HepG2 (cell line): Measurements from ENCODE around the gene PYGB. TPM values are rescaled to one million over a fixed set of nuclear protein-coding genes. Genes with fewer than 3 reads are reported as not detected.
A peak's percentile ranks its signal among the peaks of the same experiment; 100 is the strongest.

Experiments used
- EP300 ChIP-seq, 3 experiments: sonication (generic) in 1 of 3; formaldehyde crosslinking in 1 of 3; IDR thresholded peaks; 2 replicates each; pipeline versions ENCODE4 v1.5.1 to v1.6.1; 2011 to 2020; ENCODE audit warnings: low read depth in 2 of 3, low read length in 2 of 3, borderline replicate concordance in 1 of 3, improper control_type of control experiment in 1 of 3, mild to moderate bottlenecking in 1 of 3, missing genetic modification reagents in 1 of 3, moderate library complexity in 1 of 3
- ETV6 ChIP-seq: sonication (generic); formaldehyde crosslinking; conservative IDR thresholded peaks from 2 replicates; pipeline ENCODE4 v1.4.0; 2020; ENCODE audit warnings: missing genetic modification reagents
- FOXM1 ChIP-seq: sonication (generic); formaldehyde crosslinking; IDR thresholded peaks from 2 replicates; pipeline ENCODE4 v1.5.0; 2020; ENCODE audit warnings: missing genetic modification reagents
- GLMP ChIP-seq: sonication (generic); formaldehyde crosslinking; IDR thresholded peaks from 2 replicates; pipeline ENCODE4 v1.9.0; 2021; ENCODE audit warnings: missing genetic modification reagents, mild to moderate bottlenecking, borderline replicate concordance
- LCORL ChIP-seq, 2 experiments: fragments of 450-650 bp in 1 of 2; sonication (generic) in 1 of 2; formaldehyde crosslinking in 1 of 2; IDR thresholded peaks; 2 replicates each; pipeline versions ENCODE4 v1.5.0 to v1.6.1; 2017 to 2020; ENCODE audit warnings: antibody characterized with exemption in 1 of 2, missing genetic modification reagents in 1 of 2
- NFE2L2 ChIP-seq: fragments of 150-350 bp; IDR thresholded peaks from 2 replicates; pipeline ENCODE4 v1.6.1; 2014; ENCODE audit warnings: low read length
- REPIN1 ChIP-seq: sonication (generic); formaldehyde crosslinking; IDR thresholded peaks from 2 replicates; pipeline ENCODE4 v1.8.0; 2022; ENCODE audit warnings: missing genetic modification reagents, low read depth, mild to moderate bottlenecking, borderline replicate concordance
- RFXAP ChIP-seq: sonication (generic); formaldehyde crosslinking; IDR thresholded peaks from 2 replicates; pipeline ENCODE4 v1.4.0; 2020; ENCODE audit warnings: missing genetic modification reagents, borderline replicate concordance
- RXRB ChIP-seq: IDR thresholded peaks from 2 replicates; pipeline ENCODE4 v1.6.1; 2016; ENCODE audit warnings: borderline replicate concordance, missing genetic modification reagents, missing compliant biosample characterization
- SETDB1 ChIP-seq: sonication (generic); formaldehyde crosslinking; IDR thresholded peaks from 2 replicates; pipeline ENCODE4 v1.5.1; 2020; ENCODE audit warnings: missing genetic modification reagents, mild to moderate bottlenecking, borderline replicate concordance
- SIN3A ChIP-seq: IDR thresholded peaks from 2 replicates; pipeline ENCODE4 v1.6.1; 2011; ENCODE audit warnings: low read depth, mild to moderate bottlenecking, control low read depth, low read length, borderline replicate concordance
- SP5 ChIP-seq: IDR thresholded peaks from 2 replicates; pipeline ENCODE4 v1.6.1; 2016; ENCODE audit warnings: low read depth, borderline replicate concordance
- SRSF4 ChIP-seq: fragments of 200-400 bp; formaldehyde crosslinking; IDR thresholded peaks from one replicate; pipeline ENCODE4 v1.6.1; 2018; ENCODE audit warnings: mild to moderate bottlenecking, low read depth, low read length, moderate library complexity; ENCODE audit not compliant: poor library complexity, severe bottlenecking
- TEAD2 ChIP-seq: sonication (generic); formaldehyde crosslinking; IDR thresholded peaks from 2 replicates; pipeline ENCODE4 v1.9.0; 2021; ENCODE audit warnings: missing genetic modification reagents
- THAP11 ChIP-seq: IDR thresholded peaks from 2 replicates; pipeline ENCODE4 v1.6.1; 2016; ENCODE audit warnings: missing biosample characterization, missing genetic modification reagents
- TRAFD1 ChIP-seq: sonication (generic); formaldehyde crosslinking; IDR thresholded peaks from 2 replicates; pipeline ENCODE4 v1.5.1; 2020; ENCODE audit warnings: missing genetic modification reagents, mild to moderate bottlenecking, borderline replicate concordance
- ZBTB34 ChIP-seq: sonication (generic); formaldehyde crosslinking; IDR thresholded peaks from 2 replicates; pipeline ENCODE4 v1.8.0; 2022; ENCODE audit warnings: mild to moderate bottlenecking, missing genetic modification reagents
- ZFP41 ChIP-seq: sonication (generic); formaldehyde crosslinking; IDR thresholded peaks from 2 replicates; pipeline ENCODE4 v1.4.0; 2020; ENCODE audit warnings: mild to moderate bottlenecking, missing genetic modification reagents, borderline replicate concordance
- ZFX ChIP-seq: sonication (generic); formaldehyde crosslinking; IDR thresholded peaks from 2 replicates; pipeline ENCODE4 v1.4.0; 2020; ENCODE audit warnings: mild to moderate bottlenecking, low read depth, missing genetic modification reagents, moderate library complexity
- ZNF430 ChIP-seq: sonication (generic); formaldehyde crosslinking; IDR thresholded peaks from 2 replicates; pipeline ENCODE4 v1.9.0; 2021; ENCODE audit warnings: mild to moderate bottlenecking, missing genetic modification reagents
- ZNF652 ChIP-seq: IDR thresholded peaks from 2 replicates; pipeline ENCODE4 v1.6.1; 2016; ENCODE audit warnings: low read depth, borderline replicate concordance
- ZNF768 ChIP-seq: sonication (generic); formaldehyde crosslinking; IDR thresholded peaks from 2 replicates; pipeline ENCODE4 v1.4.0; 2020; ENCODE audit warnings: missing genetic modification reagents
- ZSCAN9 ChIP-seq: IDR thresholded peaks from 2 replicates; pipeline ENCODE4 v1.6.1; 2016; ENCODE audit warnings: borderline replicate concordance
- polyA plus RNA-seq, 8 experiments: library from polyadenylated mRNA; depleted of rRNA in 3 of 8; stranded (reverse) in 7 of 8; unstranded in 1 of 8; fragments of >200 nt; fragmentation: Illumina TruSeq in 4 of 8; extraction: Trizol in 4 of 8; gene quantifications; 2 replicates each; pipeline versions ENCODE4 v1.2.1 to v1.2.3, GENCODE V29; 2011 to 2016; ENCODE audit warnings: low read depth in 4 of 8, missing spikeins in 1 of 8, mixed read lengths in 1 of 8; ENCODE audit not compliant: insufficient read depth in 1 of 8
- total RNA-seq, 5 experiments: library from RNA; depleted of rRNA; stranded (reverse); fragments of >200 nt; fragmentation: Illumina TruSeq; extraction: Trizol; gene quantifications; 2 replicates each; pipeline ENCODE4 v1.2.3, GENCODE V29; 2016; ENCODE audit warnings: low read depth in 1 of 5

The PYGB gene
- total and polyA plus RNA-seq, 2 of the 13 experiments (the other 11 are each of a cell fraction or from before 2014, with no cell fraction given) = 24.2 to 86.3 TPM

GRCh38 chr20:25223179-25223661, 24.7 kb upstream of the PYGB start (continued):
- TF ChIP-seq NFE2L2 (peak; percentile 21; the same call in 1 of the 2 replicates), ETV6 (CRISPR knock-in tag) (0 out of 2 replicates have a peak, but pooled peaks have one; percentile 35), SIN3A (no peak), SETDB1 (no peak), ZFX (peak; percentile 48), FOXM1 (CRISPR knock-in tag) (no peak), TRAFD1 (CRISPR knock-in tag) (no peak; the same call in 1 of the 2 replicates), ZFP41 (CRISPR knock-in tag) (no peak), THAP11 (CRISPR knock-in tag) (peak; percentile 31; the same call in 1 of the 2 replicates), RFXAP (CRISPR knock-in tag) (peak; percentile 59; the same call in 1 of the 2 replicates), GLMP (CRISPR knock-in tag) (no peak), SP5 (CRISPR knock-in tag) (no peak), EP300 (IDR thresholded peaks at IDR 0.05; ENCODE audit: low read depth in 2 of 2, low read length in 2 of 2) (no peak), EP300 (CRISPR knock-in tag; IDR thresholded peaks at IDR 0.05; ENCODE audit: borderline replicate concordance) (peak; percentile 73), ZNF768 (CRISPR knock-in tag) (peak; percentile 75), LCORL (IDR thresholded peaks at IDR 0.05) (no peak), LCORL (CRISPR knock-in tag; IDR thresholded peaks at IDR 0.05) (peak; percentile 52; the same call in 1 of the 2 replicates), TEAD2 (no peak), ZNF430 (CRISPR knock-in tag) (no peak), ZSCAN9 (CRISPR knock-in tag) (0 out of 2 replicates have a peak, but pooled peaks have one; percentile 16), RXRB (CRISPR knock-in tag) (0 out of 2 replicates have a peak, but pooled peaks have one; percentile 35), SRSF4 (no peak), REPIN1 (CRISPR knock-in tag) (0 out of 2 replicates have a peak, but pooled peaks have one; percentile 28), ZNF652 (CRISPR knock-in tag) (no peak), ZBTB34 (no peak)
